Mesenchymal stem cell (in vitro differentiated cells and primary cell): Measurements from ENCODE around the gene CASTOR2.
"Not testable (repeated sequence)": the region's sequence is repeated elsewhere in the genome, so short reads cannot be mapped to it uniquely, and the experiment has no call there.

Experiments used
- DNase-seq: peaks from one replicate; pipeline ENCODE4 v3.0.0-alpha.2; 2013
- H2AFZ ChIP-seq: one replicate; pipeline ENCODE4 v1.6.1; 2013; ENCODE audit warnings: low read depth, mild to moderate bottlenecking, control low read depth, inconsistent platforms, low read length, moderate library complexity
- H2AK5ac ChIP-seq: 2 replicates; pipeline ENCODE4 v1.6.1; 2013; ENCODE audit warnings: low read length, moderate library complexity, mild to moderate bottlenecking, inconsistent platforms; ENCODE audit not compliant: severe bottlenecking
- H2BK120ac ChIP-seq: one replicate; pipeline ENCODE4 v1.6.1; 2013; ENCODE audit warnings: low read depth, mild to moderate bottlenecking, inconsistent platforms, low read length, moderate library complexity
- H2BK12ac ChIP-seq, 2 experiments: one replicate each; pipeline ENCODE4 v1.6.1; 2013; ENCODE audit warnings: inconsistent platforms in 2 of 2, low read length in 2 of 2, mild to moderate bottlenecking in 2 of 2, moderate library complexity in 2 of 2, control low read depth in 1 of 2
- H2BK15ac ChIP-seq: one replicate; pipeline ENCODE4 v1.6.1; 2013; ENCODE audit warnings: mild to moderate bottlenecking, low read depth, inconsistent platforms; ENCODE audit not compliant: poor library complexity, severe bottlenecking
- H2BK5ac ChIP-seq: 2 replicates; pipeline ENCODE4 v1.6.1; 2013; ENCODE audit warnings: low read depth, mild to moderate bottlenecking, low read length, control low read depth, inconsistent platforms; ENCODE audit not compliant: poor library complexity, severe bottlenecking
- H3K14ac ChIP-seq, 2 experiments: one replicate each; pipeline ENCODE4 v1.6.1; 2013; ENCODE audit warnings: inconsistent platforms in 2 of 2, low read length in 2 of 2, control low read depth in 1 of 2, mild to moderate bottlenecking in 1 of 2, moderate library complexity in 1 of 2
- H3K18ac ChIP-seq, 2 experiments: one replicate each; pipeline ENCODE4 v1.6.1; 2013; ENCODE audit warnings: inconsistent platforms in 2 of 2, low read length in 2 of 2, control low read depth in 1 of 2, low read depth in 1 of 2, mild to moderate bottlenecking in 1 of 2
- H3K23ac ChIP-seq, 2 experiments: one replicate each; pipeline ENCODE4 v1.6.1; 2013; ENCODE audit warnings: inconsistent platforms in 2 of 2, low read length in 2 of 2, mild to moderate bottlenecking in 2 of 2, moderate library complexity in 2 of 2, control low read depth in 1 of 2
- H3K27ac ChIP-seq: 2 replicates; pipeline ENCODE4 v1.5.1; 2013; ENCODE audit warnings: mild to moderate bottlenecking, moderate library complexity, low read length, control low read depth, inconsistent platforms; ENCODE audit not compliant: poor library complexity, severe bottlenecking
- H3K27me3 ChIP-seq, 2 experiments: 2 replicates each; pipeline versions ENCODE4 v1.6.1 to v1.7.0; 2013; ENCODE audit warnings: low read length in 2 of 2, mild to moderate bottlenecking in 2 of 2, moderate library complexity in 2 of 2, control low read depth in 1 of 2, inconsistent platforms in 1 of 2; ENCODE audit not compliant: control insufficient read depth in 1 of 2, insufficient read depth in 1 of 2
- H3K36me3 ChIP-seq, 2 experiments: 2 replicates each; pipeline versions ENCODE4 v1.6.1 to v1.7.0; 2013; ENCODE audit warnings: low read length in 2 of 2, control low read depth in 1 of 2, inconsistent platforms in 1 of 2, low read depth in 1 of 2, mild to moderate bottlenecking in 1 of 2; ENCODE audit not compliant: insufficient read depth in 2 of 2, control insufficient read depth in 1 of 2
- H3K4ac ChIP-seq, 2 experiments: one replicate each; pipeline ENCODE4 v1.6.1; 2013; ENCODE audit warnings: inconsistent platforms in 2 of 2, low read length in 2 of 2, mild to moderate bottlenecking in 2 of 2, moderate library complexity in 2 of 2, control low read depth in 1 of 2, low read depth in 1 of 2
- H3K4me1 ChIP-seq: 2 replicates; pipeline ENCODE4 v1.6.1; 2013; ENCODE audit warnings: low read depth, low read length, control low read depth; ENCODE audit not compliant: control insufficient read depth, insufficient read depth
- H3K4me2 ChIP-seq: 2 replicates; pipeline ENCODE4 v1.6.1; 2013; ENCODE audit warnings: low read length, mild to moderate bottlenecking, inconsistent platforms; ENCODE audit not compliant: poor library complexity, severe bottlenecking
- H3K4me3 ChIP-seq, 2 experiments: 2 replicates each; pipeline versions ENCODE4 v1.5.1 to v1.7.0; 2013; ENCODE audit warnings: low read length in 2 of 2, mild to moderate bottlenecking in 2 of 2, control low read depth in 1 of 2, low read depth in 1 of 2; ENCODE audit not compliant: insufficient read depth in 1 of 2
- H3K79me1 ChIP-seq: replicated peaks from 2 replicates; pipeline ENCODE4 v1.6.1; 2013; ENCODE audit warnings: mild to moderate bottlenecking, control low read depth, low read length, inconsistent platforms; ENCODE audit not compliant: poor library complexity, severe bottlenecking
- H3K9ac ChIP-seq: 2 replicates; pipeline ENCODE4 v1.7.0; 2013; ENCODE audit warnings: mild to moderate bottlenecking, low read length, moderate library complexity
- H3K9me3 ChIP-seq: 2 replicates; pipeline ENCODE4 v1.7.0; 2013; ENCODE audit warnings: mild to moderate bottlenecking, low read length; ENCODE audit not compliant: control insufficient read depth
- H4K8ac ChIP-seq: one replicate; pipeline ENCODE4 v1.6.1; 2013; ENCODE audit warnings: inconsistent platforms, mild to moderate bottlenecking, low read length, moderate library complexity
- H4K91ac ChIP-seq: one replicate; pipeline ENCODE4 v1.6.1; 2013; ENCODE audit warnings: mild to moderate bottlenecking, low read length, inconsistent platforms
- WGBS: methylation state at CpG from one replicate; pipeline ENCODE4 v1.1.7; 2013; ENCODE audit warnings: mixed read lengths; 5-methylcytosine and 5-hydroxymethylcytosine counted together

CASTOR2 gene

DNA sequence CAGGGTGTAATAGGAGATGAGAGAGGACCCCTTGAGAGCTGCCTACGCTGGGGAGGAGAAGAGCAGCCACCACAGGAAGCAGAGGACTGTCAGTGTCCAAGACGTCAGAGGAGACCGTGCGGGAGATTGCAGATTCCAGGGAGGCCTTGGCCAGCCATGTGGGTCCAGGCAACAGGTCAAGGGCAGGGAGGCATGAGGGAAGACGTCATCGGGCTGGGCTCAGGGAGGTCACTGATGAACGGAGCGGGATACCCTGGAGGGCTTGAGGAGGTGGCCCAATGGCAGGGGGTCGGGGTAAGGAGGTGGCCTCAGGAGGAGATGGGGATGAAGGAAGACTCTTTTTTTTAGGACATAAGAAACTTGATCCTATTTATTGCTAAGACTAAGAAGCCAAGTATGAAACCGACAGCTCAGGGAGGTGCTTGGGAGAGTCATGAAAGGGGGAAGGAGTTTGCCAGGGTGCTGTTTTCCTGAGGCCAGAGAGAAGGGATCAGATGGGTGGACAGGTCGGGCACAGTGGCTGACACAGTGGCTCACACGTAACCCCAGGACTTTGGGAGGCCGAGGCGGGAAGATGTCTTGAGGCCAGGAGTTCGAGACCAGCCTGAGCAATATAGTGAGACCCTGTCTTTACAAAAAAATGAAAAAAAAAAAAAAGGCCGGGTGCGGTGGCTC is 30.5 kb downstream of the CASTOR2 start:
- H2BK5ac ChIP-seq, H3K9me3 ChIP-seq, H3K36me3 ChIP-seq, H2AFZ ChIP-seq, H3K27ac ChIP-seq, H3K23ac ChIP-seq, H3K4me2 ChIP-seq, H3K4me3 ChIP-seq, H2AK5ac ChIP-seq, H3K9ac ChIP-seq: not testable (repeated sequence)
- 71% methylated on average over 14 of the region's 17 CpGs for WGBS
- Histone ChIP-seq H2BK12ac (peak overlapping the region; percentile 28 to 89), H3K18ac (peak overlapping the region; percentile 68 to 73), H3K4me1 (peaks cover 12% of the 10 kb centered on the region), H3K79me1 (peaks cover 20% of the 10 kb centered on the region), H3K14ac (peak overlapping the region in 1 of 2 experiments; percentile 1), H2BK15ac (peak overlapping the region; percentile 48), H3K27me3 (peaks cover 0 to 29% of the 10 kb centered on the region in 2 experiments), H3K4ac (peak overlapping the region in 1 of 2 experiments; percentile 24), H2BK120ac (peak overlapping the region; percentile 88), H4K8ac (peak overlapping the region; percentile 7), H4K91ac (peak overlapping the region; percentile 70)
- DNase-seq, result peak; percentile 45

DNA sequence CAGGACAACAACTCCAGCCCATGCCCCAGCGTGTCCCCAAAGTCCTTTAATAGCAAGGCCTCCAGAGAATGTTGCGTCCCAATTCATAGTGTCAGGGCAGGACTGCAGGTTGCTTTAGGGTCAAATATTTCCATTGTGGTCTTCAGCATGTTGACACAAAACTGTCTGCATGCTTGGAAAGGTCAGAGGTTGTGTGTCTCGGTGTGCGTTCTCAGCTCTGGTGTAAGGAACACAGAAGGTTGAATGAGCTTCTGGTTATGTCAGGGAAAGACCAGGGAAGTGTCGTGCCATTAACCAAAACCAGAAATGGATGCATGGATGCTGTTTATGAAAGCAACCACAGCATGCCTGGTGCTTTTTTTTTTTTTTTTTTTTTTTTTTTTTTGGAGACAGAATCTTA is 31.9 kb downstream of the CASTOR2 start:
- not testable (repeated sequence) for H3K23ac ChIP-seq, H3K14ac ChIP-seq, H3K27ac ChIP-seq, H3K9ac ChIP-seq, H3K4me3 ChIP-seq, H3K36me3 ChIP-seq, H2BK120ac ChIP-seq, H2AFZ ChIP-seq, H4K91ac ChIP-seq, H2AK5ac ChIP-seq, H2BK5ac ChIP-seq, H3K4ac ChIP-seq, H3K9me3 ChIP-seq, H3K4me2 ChIP-seq, H2BK15ac ChIP-seq
- Histone ChIP-seq H3K79me1 (peaks cover 19% of the 10 kb centered on the region), H3K18ac (peak overlapping the region in 1 of 2 experiments; percentile 57), H3K4me1 (peaks cover 12% of the 10 kb centered on the region), H4K8ac (peak overlapping the region; percentile 23), H3K27me3 (peaks cover 0 to 27% of the 10 kb centered on the region in 2 experiments), H2BK12ac (peak overlapping the region in 1 of 2 experiments; percentile 31)
- 44% methylated on average over 4 of the region's 5 CpGs for WGBS
- peak; percentile 83 for DNase-seq

DNA sequence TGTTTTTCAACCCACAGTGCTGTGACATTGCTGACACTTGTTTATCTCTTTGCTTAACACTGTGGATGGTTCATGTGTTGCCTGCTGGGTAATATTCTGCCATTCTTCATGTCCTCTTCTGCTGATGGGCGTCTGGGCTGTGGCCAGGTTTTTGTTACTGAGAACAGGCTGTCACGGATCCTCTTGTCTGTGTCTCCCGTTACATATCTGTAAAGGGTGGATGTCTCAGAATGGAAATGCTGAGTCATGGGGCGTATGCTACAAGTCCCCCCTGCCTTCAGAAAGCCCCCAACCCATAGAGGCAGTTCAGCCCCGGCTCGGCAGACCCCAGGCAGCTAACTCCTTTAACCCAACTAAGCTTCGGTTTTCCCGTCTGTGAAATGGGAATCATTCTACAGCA is 33.3 kb downstream of the CASTOR2 start:
- WGBS, result 85% methylated on average over 8 of the region's 8 CpGs
- Histone ChIP-seq H3K4ac (peak overlapping the region in 1 of 2 experiments; percentile 49), H3K79me1 (peaks cover 17% of the 10 kb centered on the region), H3K27me3 (peaks cover 0 to 23% of the 10 kb centered on the region in 2 experiments), H2BK12ac (peak overlapping the region in 1 of 2 experiments; percentile 21), H3K4me1 (peaks cover 14% of the 10 kb centered on the region)
- not testable (repeated sequence) for H3K18ac ChIP-seq, H3K36me3 ChIP-seq, H3K4me3 ChIP-seq, H3K4me2 ChIP-seq, H3K14ac ChIP-seq, H2BK5ac ChIP-seq, H2BK120ac ChIP-seq, H4K91ac ChIP-seq, H3K9ac ChIP-seq, H4K8ac ChIP-seq, H2BK15ac ChIP-seq, H3K27ac ChIP-seq, H2AK5ac ChIP-seq, H3K9me3 ChIP-seq, H3K23ac ChIP-seq, H2AFZ ChIP-seq
- peak; percentile 45 for DNase-seq

DNA sequence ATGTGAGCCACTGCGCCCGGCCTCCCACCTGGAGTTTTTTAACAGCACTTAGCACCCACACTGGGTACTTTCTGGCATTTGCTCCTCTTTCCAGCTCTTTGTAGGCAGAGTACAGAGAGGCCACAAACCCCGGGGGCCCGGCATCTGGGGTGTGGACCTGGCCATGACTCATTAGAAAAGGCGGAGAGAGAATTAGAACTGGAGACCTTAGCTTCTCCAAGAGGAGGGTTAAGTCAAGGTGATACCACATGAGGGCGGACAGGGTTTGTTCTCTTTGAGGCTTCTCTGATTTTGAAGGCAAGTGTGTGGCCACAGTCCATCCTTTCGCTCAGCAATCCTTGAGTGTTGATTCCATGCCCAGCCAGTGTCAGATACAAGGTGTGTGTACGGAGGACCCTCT is 36.9 kb downstream of the CASTOR2 start:
- H3K9ac ChIP-seq, H2BK15ac ChIP-seq, H4K8ac ChIP-seq, H3K9me3 ChIP-seq, H3K27ac ChIP-seq, H2AFZ ChIP-seq, H3K36me3 ChIP-seq, H4K91ac ChIP-seq, DNase-seq, H3K14ac ChIP-seq, H3K4me2 ChIP-seq, H3K4me1 ChIP-seq, H2BK5ac ChIP-seq, H2BK12ac ChIP-seq, H3K18ac ChIP-seq, H2BK120ac ChIP-seq, H3K4me3 ChIP-seq, H3K4ac ChIP-seq, H2AK5ac ChIP-seq, H3K23ac ChIP-seq: not testable (repeated sequence)
- Histone ChIP-seq H3K27me3 (peaks cover 0 to 20% of the 10 kb centered on the region in 2 experiments), H3K79me1 (peaks cover 16% of the 10 kb centered on the region)
- WGBS, result 86% methylated on average over 8 of the region's 8 CpGs
